Mucosa of rectum (tissue), 2 donors: Measurements from ENCODE around the gene INPP5D.
"Not testable (repeated sequence)": the region's sequence is repeated elsewhere in the genome, so short reads cannot be mapped to it uniquely, and the experiment has no call there.

Experiments
- H3K27ac ChIP-seq, 2 donors: one replicate each; pipeline ENCODE4 v1.7.0; 2013; ENCODE audit warnings: inconsistent platforms in 2 of 2, low read depth in 2 of 2, low read length in 2 of 2
- H3K27me3 ChIP-seq, 2 donors: one replicate each; pipeline ENCODE4 v1.7.0; 2013; ENCODE audit warnings: low read length in 2 of 2; ENCODE audit not compliant: control insufficient read depth in 2 of 2, insufficient read depth in 2 of 2
- H3K36me3 ChIP-seq, 2 donors: one replicate each; pipeline ENCODE4 v1.7.0; 2013; ENCODE audit warnings: low read length in 2 of 2; ENCODE audit not compliant: control insufficient read depth in 2 of 2, insufficient read depth in 2 of 2
- H3K4me1 ChIP-seq, 2 donors: one replicate each; pipeline ENCODE4 v1.7.0; 2013; ENCODE audit warnings: low read length in 2 of 2, mild to moderate bottlenecking in 1 of 2; ENCODE audit not compliant: control insufficient read depth in 2 of 2, insufficient read depth in 2 of 2
- H3K4me3 ChIP-seq, 2 donors: one replicate each; pipeline ENCODE4 v1.7.0; 2013; ENCODE audit warnings: low read length in 2 of 2
- H3K9ac ChIP-seq, 2 donors: one replicate each; pipeline ENCODE4 v1.7.0; 2013; ENCODE audit warnings: low read length in 2 of 2, low read depth in 1 of 2, mild to moderate bottlenecking in 1 of 2
- H3K9me3 ChIP-seq, 2 donors: one replicate each; pipeline ENCODE4 v1.7.0; 2013; ENCODE audit warnings: low read length in 2 of 2; ENCODE audit not compliant: control insufficient read depth in 2 of 2
- donor health status: healthy.
- donor health status: Normal muscosa, but diverticular disease.

The INPP5D gene

DNA sequence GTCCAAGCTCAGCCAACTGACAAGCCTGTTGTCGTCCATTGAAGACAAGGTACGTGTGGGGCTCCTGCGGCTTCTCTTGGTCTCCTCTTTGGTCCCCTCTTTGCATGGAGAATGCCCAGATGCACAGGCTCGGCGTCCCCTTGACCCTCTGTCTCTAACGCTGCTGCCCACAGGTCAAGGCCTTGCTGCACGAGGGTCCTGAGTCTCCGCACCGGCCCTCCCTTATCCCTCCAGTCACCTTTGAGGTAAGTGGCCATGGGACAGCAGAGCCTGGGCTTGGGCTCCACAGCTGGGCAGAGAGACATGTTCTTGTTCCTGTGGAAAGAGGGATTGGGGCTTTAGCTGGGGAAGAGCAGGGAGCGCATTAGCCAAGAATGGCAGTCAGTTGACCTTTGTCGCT lies 86.1 kb downstream of the INPP5D start:
- Histone ChIP-seq H3K9me3 (no peaks in the 10 kb centered on the region), H3K27ac (no peak overlapping the region), H3K36me3 (peaks cover 0 to 23% of the 10 kb centered on the region in 2 donors), H3K9ac (no peak overlapping the region), H3K27me3 (no peaks in the 10 kb centered on the region), H3K4me1 (no peaks in the 10 kb centered on the region), H3K4me3 (no peak overlapping the region)

DNA sequence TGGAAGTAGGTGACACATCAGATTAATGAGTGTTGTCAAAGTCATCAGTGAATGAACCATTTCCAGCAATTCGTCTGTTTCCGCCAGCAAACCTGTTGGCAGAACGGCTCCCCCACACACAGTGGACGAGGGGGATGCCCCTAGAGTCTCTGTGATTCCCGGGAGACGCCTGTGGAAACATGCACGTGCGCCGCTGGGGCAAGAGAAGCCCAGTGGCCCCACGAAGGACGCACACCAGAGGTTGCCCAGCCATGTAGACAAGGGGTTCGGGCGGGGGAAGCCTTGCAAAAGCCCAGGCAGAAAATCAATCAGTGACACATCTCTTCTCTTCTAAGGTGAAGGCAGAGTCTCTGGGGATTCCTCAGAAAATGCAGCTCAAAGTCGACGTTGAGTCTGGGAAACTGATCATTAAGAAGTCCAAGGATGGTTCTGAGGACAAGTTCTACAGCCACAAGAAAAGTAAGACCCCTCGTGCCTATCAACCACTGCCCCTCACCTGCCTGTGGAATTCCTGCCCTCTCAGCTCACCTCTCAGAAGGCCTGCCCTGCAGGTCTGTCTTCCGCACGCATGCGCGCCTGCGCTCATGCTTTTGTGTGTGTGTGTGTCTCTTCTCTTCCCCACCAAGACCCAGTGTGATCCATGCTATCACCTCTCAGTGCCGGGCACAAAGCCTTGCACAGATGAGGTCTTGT lies 87.1 kb downstream of the INPP5D start:
- H3K9me3 ChIP-seq: no peaks in the 10 kb centered on the region
- no peak overlapping the region for H3K9ac ChIP-seq
- H3K36me3 ChIP-seq: peaks cover 0 to 23% of the 10 kb centered on the region in 2 donors
- H3K27ac ChIP-seq: no peak overlapping the region
- no peaks in the 10 kb centered on the region for H3K4me1 ChIP-seq
- H3K4me3 ChIP-seq: no peak overlapping the region
- no peaks in the 10 kb centered on the region for H3K27me3 ChIP-seq

DNA sequence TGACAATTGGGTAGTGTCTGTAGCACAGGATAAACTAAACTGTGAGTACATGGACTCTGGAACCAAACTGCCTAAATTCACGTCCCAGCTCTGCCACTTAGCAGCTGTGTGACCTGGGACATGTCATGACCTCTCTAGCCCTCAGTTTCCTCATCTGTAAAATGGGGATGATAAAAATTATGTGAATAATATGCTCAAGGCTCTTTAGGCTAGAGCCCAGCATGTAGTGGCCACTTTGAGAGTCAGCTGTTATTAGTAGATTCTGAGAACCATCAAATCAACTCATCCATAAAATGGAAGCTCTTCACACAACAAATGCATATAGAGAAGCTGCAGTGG lies 87.7 kb downstream of the INPP5D start:
- Histone ChIP-seq H3K9me3 (no peaks in the 10 kb centered on the region), H3K4me3 (no peak overlapping the region), H3K9ac (no peak overlapping the region), H3K36me3 (peaks cover 0 to 23% of the 10 kb centered on the region in 2 donors), H3K4me1 (no peaks in the 10 kb centered on the region), H3K27ac (no peak overlapping the region), H3K27me3 (no peaks in the 10 kb centered on the region)

DNA sequence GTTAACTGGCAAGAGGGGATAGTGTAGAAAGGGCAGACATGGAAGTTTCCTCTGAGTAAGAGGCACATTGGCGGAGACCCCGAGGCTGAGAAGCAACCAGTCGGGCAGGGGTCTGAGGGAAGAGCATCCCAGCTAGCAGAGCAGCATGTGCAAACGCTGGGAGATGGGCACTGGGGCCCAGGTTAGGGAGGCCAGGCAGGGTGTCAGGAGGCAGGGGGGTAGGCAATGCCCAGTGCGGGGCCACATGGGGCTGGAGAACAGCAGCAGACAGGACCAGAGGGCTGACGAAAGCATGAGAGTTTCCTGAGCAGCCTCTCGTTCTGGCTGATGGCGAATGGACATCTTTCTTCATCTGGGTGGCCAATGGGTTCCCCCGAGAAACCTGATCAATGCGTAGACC lies 88.2 kb downstream of the INPP5D start:
- H3K9ac ChIP-seq: no peak overlapping the region
- no peaks in the 10 kb centered on the region for H3K4me1 ChIP-seq
- no peak overlapping the region for H3K27ac ChIP-seq
- peaks cover 0 to 23% of the 10 kb centered on the region in 2 donors for H3K36me3 ChIP-seq
- H3K27me3 ChIP-seq: no peaks in the 10 kb centered on the region
- no peak overlapping the region for H3K4me3 ChIP-seq
- no peaks in the 10 kb centered on the region for H3K9me3 ChIP-seq

DNA sequence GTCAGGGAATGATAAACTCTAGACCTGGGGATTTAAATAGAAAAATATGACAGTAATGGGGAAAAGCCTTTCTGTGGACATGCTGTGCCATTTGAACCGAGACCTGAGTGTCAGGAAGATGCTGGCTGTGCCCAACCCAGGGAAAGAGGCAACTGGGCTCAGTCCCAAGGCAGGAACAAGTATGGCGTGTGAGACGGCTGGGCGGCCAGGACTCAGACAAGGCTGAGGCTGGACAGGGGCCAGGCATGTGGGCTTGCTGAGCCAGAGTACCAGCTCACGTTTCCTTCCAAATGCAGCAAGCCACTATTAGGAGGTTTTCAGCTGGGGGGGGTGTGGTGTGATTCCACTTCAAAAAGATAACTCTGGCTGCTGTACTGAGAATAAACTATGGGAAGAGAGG lies 92.4 kb downstream of the INPP5D start:
- no peaks in the 10 kb centered on the region for H3K4me1 ChIP-seq
- H3K9me3 ChIP-seq: no peaks in the 10 kb centered on the region
- no peak overlapping the region for H3K4me3 ChIP-seq
- no peak overlapping the region for H3K9ac ChIP-seq
- peaks cover 0 to 14% of the 10 kb centered on the region in 2 donors for H3K36me3 ChIP-seq
- no peak overlapping the region for H3K27ac ChIP-seq
- H3K27me3 ChIP-seq: no peaks in the 10 kb centered on the region

DNA sequence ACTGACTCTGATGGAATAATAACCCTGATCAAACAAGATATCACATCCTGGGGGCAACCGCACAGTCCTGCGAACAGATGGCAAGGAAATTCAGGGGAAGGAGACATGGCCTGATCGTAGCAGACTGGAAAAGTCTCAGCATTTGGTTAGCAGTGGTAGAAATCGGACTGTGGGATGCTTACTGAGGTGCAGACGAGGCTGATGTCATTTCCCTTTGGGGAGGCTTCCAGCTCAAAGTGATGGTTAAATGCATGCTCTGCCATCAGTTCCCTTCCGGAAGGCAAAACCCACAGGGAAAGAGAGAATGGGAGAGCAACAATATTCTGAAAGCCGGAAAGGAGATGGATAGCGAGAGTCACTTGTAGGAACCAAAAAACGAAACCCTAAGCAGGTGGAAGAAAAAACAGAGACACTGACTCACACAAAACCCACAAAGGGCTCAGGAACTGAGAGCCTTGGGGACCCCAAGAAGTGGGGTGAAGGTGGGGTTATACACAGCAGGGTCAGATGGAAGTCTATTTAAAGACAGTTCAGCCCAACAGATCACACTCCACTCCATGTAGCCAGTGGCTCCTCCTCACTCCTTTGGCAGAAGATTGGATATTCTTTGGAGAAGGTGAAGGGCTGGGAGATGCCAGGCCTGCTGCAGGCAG lies 93.1 kb downstream of the INPP5D start:
- Histone ChIP-seq H3K27ac (no peak overlapping the region), H3K27me3 (no peaks in the 10 kb centered on the region), H3K36me3 (peaks cover 0 to 9% of the 10 kb centered on the region in 2 donors), H3K4me1 (no peaks in the 10 kb centered on the region), H3K9me3 (no peaks in the 10 kb centered on the region), H3K4me3 (no peak overlapping the region), H3K9ac (no peak overlapping the region)

DNA sequence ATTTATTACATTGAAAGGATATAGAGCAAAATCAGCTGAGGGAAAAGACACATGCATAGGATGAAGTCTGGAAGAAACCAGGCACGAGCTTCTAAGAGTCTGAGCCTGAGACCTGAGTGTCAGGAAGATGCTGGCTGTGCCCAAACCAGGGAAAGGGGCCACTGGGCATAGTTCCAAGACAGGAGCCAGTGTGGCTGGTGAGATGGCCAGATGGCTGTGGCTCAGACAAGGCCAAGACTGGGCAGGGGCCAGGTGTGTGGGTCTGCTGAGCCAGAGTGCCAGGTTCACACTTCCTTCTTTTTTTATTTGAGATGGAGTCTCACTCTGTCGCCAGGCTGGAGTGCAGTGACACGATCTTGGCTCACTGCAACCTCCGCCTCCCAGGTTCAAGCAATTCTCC lies 95.9 kb downstream of the INPP5D start:
- no peak overlapping the region for H3K9ac ChIP-seq
- no peak overlapping the region for H3K27ac ChIP-seq
- no peaks in the 10 kb centered on the region for H3K4me1 ChIP-seq
- no peaks in the 10 kb centered on the region for H3K9me3 ChIP-seq
- no peaks in the 10 kb centered on the region for H3K27me3 ChIP-seq
- H3K36me3 ChIP-seq: peaks cover 0 to 7% of the 10 kb centered on the region in 2 donors
- H3K4me3 ChIP-seq: no peak overlapping the region

DNA sequence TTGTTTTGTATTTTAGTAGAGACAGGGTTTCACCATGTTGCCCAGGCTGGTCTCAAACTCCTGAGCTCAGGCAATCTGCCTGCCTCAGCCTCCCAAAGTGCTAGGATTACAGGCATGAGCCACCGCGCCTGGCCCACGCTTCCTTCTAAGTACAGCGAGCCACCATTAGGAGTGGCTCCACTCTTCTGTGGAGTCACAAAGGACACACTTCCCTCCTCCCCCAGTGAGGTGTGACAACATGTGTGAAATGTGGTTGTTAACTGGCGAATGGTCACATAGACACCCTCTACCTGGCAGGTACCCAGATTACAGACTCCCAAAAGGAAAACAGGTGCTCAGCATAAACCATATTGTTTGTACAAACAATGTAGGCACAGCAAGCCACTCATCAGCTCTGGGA lies 96.3 kb downstream of the INPP5D start:
- not testable (repeated sequence) for H3K36me3 ChIP-seq, H3K9ac ChIP-seq, H3K4me1 ChIP-seq, H3K4me3 ChIP-seq, H3K27ac ChIP-seq, H3K9me3 ChIP-seq, H3K27me3 ChIP-seq

DNA sequence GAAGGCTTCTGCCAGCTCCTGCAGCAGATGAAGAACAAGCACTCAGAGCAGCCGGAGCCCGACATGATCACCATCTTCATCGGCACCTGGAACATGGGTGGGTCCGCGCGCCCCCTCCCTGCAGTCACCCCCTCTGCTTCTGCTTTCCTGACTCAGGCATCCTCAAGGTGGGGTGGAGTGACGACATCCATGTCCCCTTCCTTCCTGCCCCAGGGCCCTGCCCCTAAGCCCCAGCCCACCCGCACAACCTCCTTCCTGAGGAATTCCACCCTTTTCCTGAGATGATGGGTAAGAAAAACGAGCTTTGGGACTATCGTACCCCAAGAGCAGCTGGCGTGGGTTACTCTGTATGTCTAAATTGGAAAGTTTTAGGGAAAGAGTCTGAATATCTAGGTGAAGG lies 101.6 kb downstream of the INPP5D start:
- Histone ChIP-seq H3K27ac (no peak overlapping the region), H3K9me3 (no peaks in the 10 kb centered on the region), H3K4me1 (peaks cover 9 to 11% of the 10 kb centered on the region in 2 donors), H3K9ac (no peak overlapping the region), H3K36me3 (peaks cover 0 to 15% of the 10 kb centered on the region in 2 donors), H3K27me3 (no peaks in the 10 kb centered on the region), H3K4me3 (no peak overlapping the region)

DNA sequence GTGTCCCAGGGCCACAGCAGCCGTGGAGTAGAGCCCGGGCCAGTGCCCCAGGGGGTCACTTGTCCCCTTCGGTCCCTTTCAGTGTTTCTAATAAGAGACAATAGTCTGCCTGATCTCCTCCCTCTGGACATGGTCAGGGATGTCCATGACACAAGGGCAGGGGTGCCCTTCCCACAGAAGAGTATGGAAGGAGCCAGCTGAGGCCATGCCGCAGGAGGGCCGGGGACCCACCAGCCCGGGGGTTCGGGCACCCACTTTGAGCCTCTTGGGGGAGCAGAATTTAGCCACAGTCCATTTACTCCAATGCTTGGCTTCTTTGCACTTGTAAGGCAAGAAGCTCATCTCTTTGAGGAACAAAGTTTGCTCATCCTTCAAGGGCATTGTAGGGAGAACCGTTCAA lies 102.6 kb downstream of the INPP5D start:
- no peak overlapping the region for H3K9ac ChIP-seq
- H3K9me3 ChIP-seq: no peaks in the 10 kb centered on the region
- H3K4me1 ChIP-seq: peaks cover 9 to 11% of the 10 kb centered on the region in 2 donors
- H3K4me3 ChIP-seq: no peak overlapping the region
- H3K36me3 ChIP-seq: peaks cover 0 to 15% of the 10 kb centered on the region in 2 donors
- no peak overlapping the region for H3K27ac ChIP-seq
- no peaks in the 10 kb centered on the region for H3K27me3 ChIP-seq
